Keratinocyte (primary cell): ENCODE results near the gene CDH15.

Experiments used
- EZH2 ChIP-seq: IDR thresholded peaks from one replicate; pipeline ENCODE4 v1.6.1; 2012; ENCODE audit warnings: inconsistent platforms, mild to moderate bottlenecking, low read length, moderate library complexity
- TF ChIP-seq, protein P1 (sequence below), 3 experiments: IDR thresholded peaks in 1 of 3; conservative IDR thresholded peaks in 1 of 3; optimal IDR thresholded peaks in 1 of 3; 2 replicates in 2 of 3; 3 replicates in 1 of 3; pipeline versions ENCODE3 to v1.5.1; 2011; ENCODE audit warnings: low read length in 3 of 3, mild to moderate bottlenecking in 3 of 3, moderate library complexity in 2 of 3, control low read depth in 1 of 3, inconsistent platforms in 1 of 3; ENCODE audit not compliant: insufficient read depth in 2 of 3; ENCODE audit errors: extremely low read depth in 1 of 3

- TF ChIP-seq, protein P1, sequence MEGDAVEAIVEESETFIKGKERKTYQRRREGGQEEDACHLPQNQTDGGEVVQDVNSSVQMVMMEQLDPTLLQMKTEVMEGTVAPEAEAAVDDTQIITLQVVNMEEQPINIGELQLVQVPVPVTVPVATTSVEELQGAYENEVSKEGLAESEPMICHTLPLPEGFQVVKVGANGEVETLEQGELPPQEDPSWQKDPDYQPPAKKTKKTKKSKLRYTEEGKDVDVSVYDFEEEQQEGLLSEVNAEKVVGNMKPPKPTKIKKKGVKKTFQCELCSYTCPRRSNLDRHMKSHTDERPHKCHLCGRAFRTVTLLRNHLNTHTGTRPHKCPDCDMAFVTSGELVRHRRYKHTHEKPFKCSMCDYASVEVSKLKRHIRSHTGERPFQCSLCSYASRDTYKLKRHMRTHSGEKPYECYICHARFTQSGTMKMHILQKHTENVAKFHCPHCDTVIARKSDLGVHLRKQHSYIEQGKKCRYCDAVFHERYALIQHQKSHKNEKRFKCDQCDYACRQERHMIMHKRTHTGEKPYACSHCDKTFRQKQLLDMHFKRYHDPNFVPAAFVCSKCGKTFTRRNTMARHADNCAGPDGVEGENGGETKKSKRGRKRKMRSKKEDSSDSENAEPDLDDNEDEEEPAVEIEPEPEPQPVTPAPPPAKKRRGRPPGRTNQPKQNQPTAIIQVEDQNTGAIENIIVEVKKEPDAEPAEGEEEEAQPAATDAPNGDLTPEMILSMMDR (optimal IDR thresholded peaks at IDR 0.05 in 1 of 3, IDR thresholded peaks at IDR 0.05 in 1 of 3, conservative IDR thresholded peaks at IDR 0.05 in 1 of 3; ENCODE audit: extremely low read depth in 1 of 3, insufficient read depth in 2 of 3, low read length in 3 of 3) = no peak
- TF ChIP-seq EZH2 = no peak
Observed at GRCh38 chr16:89154390-89155183, 17.0 kb upstream of the CDH15 start.
